Stimulated activated effector memory CD8-positive, alpha-beta T cell treated with anti-CD3 and anti-CD28 coated beads, Interleukin-12 subunit alpha, Interleukin-12 subunit beta, amount 100 ng/mL, for 72 hours (primary cell): ENCODE measurements around the gene CFAP43.
A peak's percentile ranks its signal among the peaks of the same experiment; 100 is the strongest.
"Not testable (repeated sequence)": the region's sequence is repeated elsewhere in the genome, so short reads cannot be mapped to it uniquely, and the experiment has no call there.

Source experiments
- ATAC-seq: fragments of 150-1000 bp; cut with Tn5 transposase; 2 replicates; pipeline ENCODE4 v1.10.0; 2021
- DNase-seq, 2 donors: peaks; one replicate each; pipeline ENCODE4 v3.0.0; 2021 to 2022; ENCODE audit warnings: low spot score in 2 of 2
- H3K27ac Mint-ChIP-seq: one replicate; pipeline ENCODE4 v1.8.0; 2022; ENCODE audit warnings: mild to moderate bottlenecking, mixed read lengths
- H3K36me3 Mint-ChIP-seq: one replicate; pipeline ENCODE4 v1.8.0; 2022; ENCODE audit warnings: mild to moderate bottlenecking, mixed read lengths
- H3K4me1 Mint-ChIP-seq: one replicate; pipeline ENCODE4 v1.8.0; 2022; ENCODE audit warnings: mixed read lengths
- H3K4me3 Mint-ChIP-seq: one replicate; pipeline ENCODE4 v1.8.0; 2022; ENCODE audit warnings: mild to moderate bottlenecking, mixed read lengths
- H3K9me3 Mint-ChIP-seq: one replicate; pipeline ENCODE4 v1.8.0; 2022; ENCODE audit warnings: mixed read lengths

CFAP43 gene

GRCh38 chr10:104218751-104219150 lies 13.4 kb downstream of the CFAP43 start:
- ATAC-seq (no peak), DNase-seq (no peak)
- Mint-ChIP-seq H3K27ac (no peak overlapping the region), H3K4me3 (no peak overlapping the region), H3K36me3 (no peaks in the 10 kb centered on the region), H3K4me1 (peaks cover 8% of the 10 kb centered on the region), H3K9me3 (no peaks in the 10 kb centered on the region)

- Mint-ChIP-seq H3K9me3 (no peaks in the 10 kb centered on the region), H3K4me1 (peaks cover 8% of the 10 kb centered on the region), H3K4me3 (no peak overlapping the region), H3K27ac (no peak overlapping the region), H3K36me3 (no peaks in the 10 kb centered on the region)
- DNase-seq: no peak
- ATAC-seq: peak; percentile 31
These were observed 15.5 kb downstream of the CFAP43 start for GRCh38 chr10:104216631-104217030.

- H3K4me1 Mint-ChIP-seq: no peaks in the 10 kb centered on the region
- H3K9me3 Mint-ChIP-seq: no peaks in the 10 kb centered on the region
- H3K36me3 Mint-ChIP-seq: no peaks in the 10 kb centered on the region
- H3K4me3 Mint-ChIP-seq: no peak overlapping the region
- no peak for ATAC-seq
- DNase-seq: no peak
- H3K27ac Mint-ChIP-seq: no peak overlapping the region
These were observed 22.5 kb downstream of the CFAP43 start for GRCh38 chr10:104209575-104210198.

GRCh38 chr10:104208730-104209129 lies 23.4 kb downstream of the CFAP43 start:
- ATAC-seq: no peak
- no peaks in the 10 kb centered on the region for H3K4me1 Mint-ChIP-seq
- DNase-seq: no peak
- no peaks in the 10 kb centered on the region for H3K9me3 Mint-ChIP-seq
- H3K36me3 Mint-ChIP-seq: no peaks in the 10 kb centered on the region
- no peak overlapping the region for H3K27ac Mint-ChIP-seq
- H3K4me3 Mint-ChIP-seq: no peak overlapping the region

GRCh38 chr10:104202231-104202630 lies 29.9 kb downstream of the CFAP43 start:
- Mint-ChIP-seq H3K9me3 (no peaks in the 10 kb centered on the region), H3K4me1 (no peaks in the 10 kb centered on the region), H3K27ac (no peak overlapping the region), H3K36me3 (no peaks in the 10 kb centered on the region), H3K4me3 (no peak overlapping the region)
- ATAC-seq: no peak
- DNase-seq: no peak

GRCh38 chr10:104201636-104202035 lies 30.5 kb downstream of the CFAP43 start:
- no peaks in the 10 kb centered on the region for H3K4me1 Mint-ChIP-seq
- ATAC-seq: no peak

GRCh38 chr10:104199567-104199966 lies 32.6 kb downstream of the CFAP43 start:
- H3K27ac Mint-ChIP-seq: no peak overlapping the region
- no peaks in the 10 kb centered on the region for H3K36me3 Mint-ChIP-seq
- no peaks in the 10 kb centered on the region for H3K9me3 Mint-ChIP-seq
- no peaks in the 10 kb centered on the region for H3K4me1 Mint-ChIP-seq
- no peak overlapping the region for H3K4me3 Mint-ChIP-seq
- DNase-seq (no peak), ATAC-seq (no peak)

More at GRCh38 chr10:104201636-104202035, 30.5 kb downstream of the CFAP43 start:
- H3K36me3 Mint-ChIP-seq: no peaks in the 10 kb centered on the region
- H3K4me3 Mint-ChIP-seq: no peak overlapping the region
- no peaks in the 10 kb centered on the region for H3K9me3 Mint-ChIP-seq
- DNase-seq: no peak
- H3K27ac Mint-ChIP-seq: no peak overlapping the region

GRCh38 chr10:104197364-104197763 lies 34.8 kb downstream of the CFAP43 start:
- ATAC-seq (no peak), DNase-seq (no peak)
- no peak overlapping the region for H3K4me3 Mint-ChIP-seq
- no peak overlapping the region for H3K27ac Mint-ChIP-seq
- H3K4me1 Mint-ChIP-seq: no peaks in the 10 kb centered on the region
- H3K36me3 Mint-ChIP-seq: no peaks in the 10 kb centered on the region
- no peaks in the 10 kb centered on the region for H3K9me3 Mint-ChIP-seq

- H3K4me1 Mint-ChIP-seq: no peaks in the 10 kb centered on the region
- H3K9me3 Mint-ChIP-seq: no peaks in the 10 kb centered on the region
- DNase-seq: no peak
- ATAC-seq: no peak
- H3K36me3 Mint-ChIP-seq: no peaks in the 10 kb centered on the region
- no peak overlapping the region for H3K27ac Mint-ChIP-seq
- no peak overlapping the region for H3K4me3 Mint-ChIP-seq
These were observed 36.5 kb downstream of the CFAP43 start for GRCh38 chr10:104195706-104196105.

GRCh38 chr10:104193787-104194186 lies 38.4 kb downstream of the CFAP43 start:
- Mint-ChIP-seq H3K27ac (no peak overlapping the region), H3K36me3 (no peaks in the 10 kb centered on the region), H3K4me3 (no peak overlapping the region), H3K9me3 (no peaks in the 10 kb centered on the region), H3K4me1 (no peaks in the 10 kb centered on the region)
- no peak for DNase-seq
- no peak for ATAC-seq

GRCh38 chr10:104190695-104191094 lies 41.5 kb downstream of the CFAP43 start:
- H3K4me3 Mint-ChIP-seq: no peak overlapping the region
- no peak for ATAC-seq
- no peaks in the 10 kb centered on the region for H3K4me1 Mint-ChIP-seq
- H3K9me3 Mint-ChIP-seq: no peaks in the 10 kb centered on the region
- no peak for DNase-seq
- no peak overlapping the region for H3K27ac Mint-ChIP-seq
- no peaks in the 10 kb centered on the region for H3K36me3 Mint-ChIP-seq

- DNase-seq (no peak), ATAC-seq (no peak)
- Mint-ChIP-seq H3K4me1 (no peaks in the 10 kb centered on the region), H3K4me3 (no peak overlapping the region), H3K9me3 (no peaks in the 10 kb centered on the region), H3K27ac (no peak overlapping the region), H3K36me3 (no peaks in the 10 kb centered on the region)
These were observed 48.5 kb downstream of the CFAP43 start for GRCh38 chr10:104183682-104184081.

- H3K27ac Mint-ChIP-seq, H3K4me1 Mint-ChIP-seq, H3K4me3 Mint-ChIP-seq, H3K9me3 Mint-ChIP-seq, ATAC-seq, DNase-seq, H3K36me3 Mint-ChIP-seq: not testable (repeated sequence)
These were observed 58.0 kb downstream of the CFAP43 start for GRCh38 chr10:104174136-104174535.

GRCh38 chr10:104170610-104171254 lies 61.4 kb downstream of the CFAP43 start:
- no peak for DNase-seq
- Mint-ChIP-seq H3K9me3 (peaks cover 7% of the 10 kb centered on the region), H3K27ac (no peak overlapping the region), H3K4me3 (no peak overlapping the region), H3K4me1 (peaks cover 6% of the 10 kb centered on the region), H3K36me3 (no peaks in the 10 kb centered on the region)
- ATAC-seq: no peak

GRCh38 chr10:104155591-104155990 lies 76.6 kb downstream of the CFAP43 start:
- no peak for DNase-seq
- H3K4me1 Mint-ChIP-seq: no peaks in the 10 kb centered on the region
- no peaks in the 10 kb centered on the region for H3K36me3 Mint-ChIP-seq
- H3K4me3 Mint-ChIP-seq: no peak overlapping the region
- no peak overlapping the region for H3K27ac Mint-ChIP-seq
- ATAC-seq: no peak
- peaks cover 6% of the 10 kb centered on the region for H3K9me3 Mint-ChIP-seq

GRCh38 chr10:104151737-104152136 lies 80.4 kb downstream of the CFAP43 start:
- Mint-ChIP-seq H3K4me3 (no peak overlapping the region), H3K9me3 (peaks cover 6% of the 10 kb centered on the region), H3K27ac (no peak overlapping the region), H3K36me3 (no peaks in the 10 kb centered on the region), H3K4me1 (no peaks in the 10 kb centered on the region)
- no peak for DNase-seq
- ATAC-seq: no peak
